B cell (primary cell): ENCODE results near the gene SPTLC2. TPM values are rescaled to one million over a fixed set of nuclear protein-coding genes. Genes with fewer than 3 reads are reported as not detected.

Experiments used
- ATAC-seq: fragments of 200-7000 bp; cut with Tn5 transposase; one replicate; pipeline ENCODE4 v1.10.0; 2021; ENCODE audit warnings: low read depth, mild to moderate bottlenecking, moderate number of reproducible peaks, moderate library complexity
- CTCF ChIA-PET: fragments of 350-600 bp; sonication (Branson Sonifier 250); formaldehyde crosslinking; loops from one replicate; lab custom pipeline; 2021; ENCODE audit warnings: antibody characterized with exemption, inconsistent platforms; lab: Charles Lee
- POLR2A ChIA-PET: fragments of 350-600 bp; sonication (Branson Sonifier 250); formaldehyde crosslinking; loops from one replicate; lab custom pipeline; 2021; ENCODE audit warnings: antibody characterized with exemption; lab: Charles Lee
- DNase-seq: peaks from one replicate; pipeline ENCODE4 v3.0.0; 2013
- H2AFZ ChIP-seq: 2 replicates; pipeline ENCODE4 v1.6.1; 2012; ENCODE audit warnings: mild to moderate bottlenecking, low read depth, low read length; ENCODE audit not compliant: insufficient read depth, poor library complexity, severe bottlenecking
- H3K27ac ChIP-seq, 2 donors: 1 replicate in 1 of 2; 2 replicates in 1 of 2; pipeline ENCODE4 v1.5.1; 2012 to 2013; ENCODE audit warnings: low read length in 2 of 2, mild to moderate bottlenecking in 2 of 2, moderate library complexity in 1 of 2
- H3K27me3 ChIP-seq, 4 experiments: fragments of 200-600 bp in 1 of 4; sonication (generic) in 1 of 4; replicated peaks in 1 of 4; 1 replicate in 2 of 4; 2 replicates in 2 of 4; pipeline versions ENCODE4 v1.6.1 to v1.7.0; 2013 to 2016; ENCODE audit warnings: low read length in 3 of 4, mild to moderate bottlenecking in 2 of 4, mixed read lengths in 1 of 4, moderate library complexity in 1 of 4; ENCODE audit not compliant: insufficient read depth in 4 of 4, control insufficient read depth in 3 of 4; ENCODE audit errors: control extremely low read depth in 1 of 4
- H3K36me3 ChIP-seq, 2 experiments: replicated peaks in 1 of 2; 1 replicate in 1 of 2; 2 replicates in 1 of 2; pipeline versions ENCODE4 v1.6.1 to v1.7.1; 2013; ENCODE audit warnings: low read length in 1 of 2; ENCODE audit not compliant: insufficient read depth in 2 of 2, control insufficient read depth in 1 of 2; ENCODE audit errors: control extremely low read depth in 1 of 2, extremely low read depth in 1 of 2
- H3K4me1 ChIP-seq, 2 donors: fragments of 200-600 bp in 1 of 2; sonication (generic) in 1 of 2; 1 replicate in 1 of 2; 2 replicates in 1 of 2; pipeline versions ENCODE4 v1.5.1 to v1.6.1; 2013 to 2017; ENCODE audit warnings: low read length in 2 of 2; ENCODE audit not compliant: control insufficient read depth in 2 of 2, insufficient read depth in 2 of 2
- H3K4me2 ChIP-seq: replicated peaks from 2 replicates; pipeline ENCODE3; 2012; ENCODE audit warnings: mild to moderate bottlenecking, low read depth, low read length; ENCODE audit not compliant: poor library complexity, severe bottlenecking
- H3K4me3 ChIP-seq, 5 experiments: fragments of 200-600 bp in 1 of 5; sonication (generic) in 1 of 5; 1 replicate in 3 of 5; 2 replicates in 2 of 5; pipeline versions ENCODE4 v1.5.1 to v1.7.0; 2011 to 2016; ENCODE audit warnings: low read length in 4 of 5, mild to moderate bottlenecking in 4 of 5, low read depth in 2 of 5, control low read depth in 1 of 5, moderate library complexity in 1 of 5; ENCODE audit not compliant: insufficient read depth in 1 of 5; ENCODE audit errors: control extremely low read depth in 1 of 5, extremely low read depth in 1 of 5
- H3K79me2 ChIP-seq: fragments of 200-600 bp; sonication (generic); one replicate; pipeline ENCODE4 v1.6.0; 2016; ENCODE audit warnings: low read length; ENCODE audit not compliant: control insufficient read depth, insufficient read depth
- H3K9ac ChIP-seq: fragments of 200-600 bp; sonication (generic); 2 replicates; pipeline ENCODE4 v1.6.1; 2017; ENCODE audit warnings: mild to moderate bottlenecking, low read length, moderate library complexity
- H3K9me3 ChIP-seq, 3 donors: one replicate each; pipeline versions ENCODE4 v1.6.1 to v1.7.1; 2013; ENCODE audit warnings: low read length in 2 of 3; ENCODE audit not compliant: control insufficient read depth in 2 of 3, insufficient read depth in 1 of 3; ENCODE audit errors: control extremely low read depth in 1 of 3
- H4K20me1 ChIP-seq: 2 replicates; pipeline ENCODE4 v1.6.0; 2012; ENCODE audit warnings: mild to moderate bottlenecking, low read length; ENCODE audit not compliant: insufficient read depth, control insufficient read depth, poor library complexity, severe bottlenecking
- H3K27ac Mint-ChIP-seq: one replicate; pipeline ENCODE4 v1.8.0; 2021; ENCODE audit warnings: mixed read lengths
- H3K27me3 Mint-ChIP-seq: one replicate; pipeline ENCODE4 v1.8.0; 2021; ENCODE audit warnings: mixed read lengths
- H3K4me1 Mint-ChIP-seq: one replicate; pipeline ENCODE4 v1.8.0; 2021; ENCODE audit warnings: mixed read lengths
- H3K4me3 Mint-ChIP-seq: one replicate; pipeline ENCODE4 v1.8.0; 2021; ENCODE audit warnings: mixed read lengths
- H3K9me3 Mint-ChIP-seq: one replicate; pipeline ENCODE4 v1.8.0; 2022; ENCODE audit warnings: mixed read lengths; ENCODE audit not compliant: insufficient read depth
- EZH2 ChIP-seq: IDR thresholded peaks from 2 replicates; pipeline ENCODE4 v1.6.1; 2012; ENCODE audit warnings: borderline replicate concordance, low read depth, mild to moderate bottlenecking, moderate library complexity, low read length; ENCODE audit not compliant: insufficient read depth, poor library complexity, severe bottlenecking
- WGBS: methylation state at CpG from one replicate; pipeline ENCODE4 v1.1.5; 2013; ENCODE audit warnings: missing lambda C conversion rate; ENCODE audit not compliant: insufficient coverage; 5-methylcytosine and 5-hydroxymethylcytosine counted together
- intact Hi-C: fragments of 100-400 bp; cut with micrococcal nuclease; formaldehyde crosslinking; loops from one replicate; pipeline ENCODE4 v1.10.0; 2022
- polyA plus RNA-seq: library from polyadenylated mRNA; depleted of rRNA; stranded (reverse); fragments of >200 nt; gene quantifications from 2 replicates; pipeline ENCODE4 v1.2.3, GENCODE V29; 2012
- total RNA-seq, 2 donors: library from RNA; stranded (reverse); fragments of 120-200 nt in 1 of 2; gene quantifications; 1 replicate in 1 of 2; 2 replicates in 1 of 2; pipeline versions ENCODE4 v1.2.3 to v1.2.4, GENCODE V29; 2013 to 2022
- TF ChIP-seq, protein P1 (sequence below): fragments of 200-600 bp; IDR thresholded peaks from one replicate; pipeline ENCODE4 v1.8.0; 2022; ENCODE audit warnings: antibody characterized with exemption, mild to moderate bottlenecking

The SPTLC2 gene
- total and polyA plus RNA-seq, 2 donors (not counting 1 experiment from before 2014, with no cell fraction given), result 9.4 to 41.4 TPM

DNA sequence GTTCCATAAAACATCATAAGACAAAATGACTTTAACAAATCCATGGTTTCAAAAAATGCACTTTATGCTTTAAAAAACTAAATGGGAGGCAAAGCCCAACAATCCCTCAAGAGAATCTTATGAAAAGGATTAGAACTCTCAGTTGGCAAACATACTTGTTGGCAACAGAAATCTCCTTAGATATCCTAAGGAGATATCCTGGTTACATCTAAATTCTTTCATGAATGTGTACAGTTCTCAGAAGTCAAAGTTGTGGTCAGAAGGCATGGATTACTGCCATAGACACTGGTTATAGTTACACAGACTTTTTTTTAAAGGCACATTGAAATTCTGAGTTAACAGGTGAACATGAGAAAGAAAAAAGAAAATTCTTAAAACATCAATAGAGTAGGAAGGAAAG, 100.3 kb downstream of the SPTLC2 start:
- CTCF ChIA-PET, result no interaction called here
- Mint-ChIP-seq H3K9me3 (no peaks in the 10 kb centered on the region), H3K27ac (no peak overlapping the region), H3K27me3 (no peaks in the 10 kb centered on the region), H3K4me3 (no peak overlapping the region), H3K4me1 (no peaks in the 10 kb centered on the region)
- peaks cover 22 to 73% of the 10 kb centered on the region in 2 experiments for H3K36me3 ChIP-seq
- H3K27ac ChIP-seq, result no peak overlapping the region
- no peaks in the 10 kb centered on the region for H3K27me3 ChIP-seq
- no peaks in the 10 kb centered on the region for H3K79me2 ChIP-seq
- no peak overlapping the region for H2AFZ ChIP-seq
- POLR2A ChIA-PET, result no interaction called here
- no peak for ATAC-seq
- no peak overlapping the region for H3K9ac ChIP-seq
- H3K9me3 ChIP-seq, result no peaks in the 10 kb centered on the region
- TF ChIP-seq, protein P1, sequence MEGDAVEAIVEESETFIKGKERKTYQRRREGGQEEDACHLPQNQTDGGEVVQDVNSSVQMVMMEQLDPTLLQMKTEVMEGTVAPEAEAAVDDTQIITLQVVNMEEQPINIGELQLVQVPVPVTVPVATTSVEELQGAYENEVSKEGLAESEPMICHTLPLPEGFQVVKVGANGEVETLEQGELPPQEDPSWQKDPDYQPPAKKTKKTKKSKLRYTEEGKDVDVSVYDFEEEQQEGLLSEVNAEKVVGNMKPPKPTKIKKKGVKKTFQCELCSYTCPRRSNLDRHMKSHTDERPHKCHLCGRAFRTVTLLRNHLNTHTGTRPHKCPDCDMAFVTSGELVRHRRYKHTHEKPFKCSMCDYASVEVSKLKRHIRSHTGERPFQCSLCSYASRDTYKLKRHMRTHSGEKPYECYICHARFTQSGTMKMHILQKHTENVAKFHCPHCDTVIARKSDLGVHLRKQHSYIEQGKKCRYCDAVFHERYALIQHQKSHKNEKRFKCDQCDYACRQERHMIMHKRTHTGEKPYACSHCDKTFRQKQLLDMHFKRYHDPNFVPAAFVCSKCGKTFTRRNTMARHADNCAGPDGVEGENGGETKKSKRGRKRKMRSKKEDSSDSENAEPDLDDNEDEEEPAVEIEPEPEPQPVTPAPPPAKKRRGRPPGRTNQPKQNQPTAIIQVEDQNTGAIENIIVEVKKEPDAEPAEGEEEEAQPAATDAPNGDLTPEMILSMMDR, result no peak
- no peak for TF ChIP-seq EZH2
- DNase-seq, result no peak
- H3K4me3 ChIP-seq, result no peak overlapping the region
- H3K4me1 ChIP-seq, result no peaks in the 10 kb centered on the region
- intact Hi-C loops, result no loop called here
- peaks cover 8% of the 10 kb centered on the region for H4K20me1 ChIP-seq
- no peak overlapping the region for H3K4me2 ChIP-seq

DNA sequence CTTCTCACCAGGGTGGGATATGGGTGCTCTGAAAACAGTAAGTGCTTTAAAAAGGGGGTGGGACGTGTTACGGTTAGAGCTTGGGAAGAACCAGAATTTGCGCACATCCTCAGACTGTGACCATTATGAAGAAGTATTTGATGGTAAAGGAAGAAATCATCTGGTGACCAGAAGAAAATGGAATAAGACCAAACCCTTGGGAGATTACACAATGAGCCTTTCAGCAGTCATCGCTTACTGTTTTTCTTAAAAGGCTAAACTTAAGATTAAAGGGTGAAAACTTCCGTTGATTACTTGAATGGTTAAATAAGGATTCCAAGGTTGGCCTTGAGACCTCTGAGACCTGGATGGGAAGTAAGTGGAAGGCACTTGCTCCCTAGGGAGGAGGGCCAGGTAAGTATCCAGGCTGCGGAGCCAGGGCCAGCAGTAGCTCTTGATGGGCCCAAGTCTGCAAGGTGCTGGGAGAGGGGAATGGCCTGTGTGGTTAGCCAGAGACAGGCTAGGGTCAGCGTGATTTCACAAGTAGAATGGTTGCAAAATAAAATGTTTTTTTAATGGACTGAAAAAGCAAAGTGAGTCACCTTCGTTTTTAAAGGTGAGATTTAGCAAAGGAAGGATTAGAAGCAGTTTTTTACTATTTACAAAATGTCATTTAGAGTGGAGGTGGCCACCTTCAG, 104.8 kb downstream of the SPTLC2 start:
- Mint-ChIP-seq H3K27ac (no peak overlapping the region), H3K4me1 (no peaks in the 10 kb centered on the region), H3K27me3 (no peaks in the 10 kb centered on the region), H3K4me3 (no peak overlapping the region), H3K9me3 (no peaks in the 10 kb centered on the region)
- no peaks in the 10 kb centered on the region for H3K79me2 ChIP-seq
- intact Hi-C loops, result no loop called here
- no peak overlapping the region for H3K27ac ChIP-seq
- no peaks in the 10 kb centered on the region for H4K20me1 ChIP-seq
- ATAC-seq, result no peak
- no peaks in the 10 kb centered on the region for H3K4me1 ChIP-seq
- H3K27me3 ChIP-seq, result no peaks in the 10 kb centered on the region
- ChIA-PET CTCF (no interaction called here), POLR2A (no interaction called here)
- H3K4me3 ChIP-seq, result no peak overlapping the region
- whole genome bisulfite sequencing, result 96% methylated on average over 7 of the region's 8 CpGs
- no peak overlapping the region for H3K9ac ChIP-seq
- no peak for DNase-seq
- peaks cover 9 to 66% of the 10 kb centered on the region in 2 experiments for H3K36me3 ChIP-seq
- H3K9me3 ChIP-seq, result no peaks in the 10 kb centered on the region
- TF ChIP-seq EZH2, result no peak
- TF ChIP-seq, protein P1, result no peak
- no peak overlapping the region for H2AFZ ChIP-seq
- no peak overlapping the region for H3K4me2 ChIP-seq
